A673 (cell line): Measurements from ENCODE around the gene PIK3R1. TPM values are rescaled to one million over a fixed set of nuclear protein-coding genes. Genes with fewer than 3 reads are reported as not detected.

Experiments
- BruUV-seq: library from RNA; stranded (reverse); fragments of 400-500 nt; replicated peaks from 2 replicates; lab custom pipeline; 2021; lab: Mats Ljungman, UMichigan
- CTCF ChIA-PET: fragments of 300-600 bp; sonication (Branson Sonifier 250); formaldehyde crosslinking; loops from one replicate; lab custom pipeline; 2022; ENCODE audit warnings: antibody characterized with exemption; lab: Charles Lee
- POLR2A ChIA-PET: fragments of 300-600 bp; sonication (Branson Sonifier 250); formaldehyde crosslinking; loops from one replicate; lab custom pipeline; 2022; ENCODE audit warnings: antibody characterized with exemption; ENCODE audit not compliant: low non-redundant PET; lab: Charles Lee
- DNase-seq: peaks from one replicate; pipeline ENCODE4 v3.0.0-alpha.2; 2015; ENCODE audit warnings: low spot score
- H3K27ac ChIP-seq: fragments of 200-600 bp; sonication (generic); 2 replicates; pipeline ENCODE4 v1.5.1; 2016; ENCODE audit warnings: mixed run types, low read depth, mild to moderate bottlenecking, mixed read lengths, antibody characterized with exemption, low read length; ENCODE audit not compliant: poor library complexity, severe bottlenecking
- H3K27me3 ChIP-seq: fragments of 200-600 bp; sonication (generic); replicated peaks from 2 replicates; pipeline ENCODE4 v1.6.1; 2017; ENCODE audit warnings: mixed run types, low read depth, mild to moderate bottlenecking, mixed read lengths, antibody characterized with exemption, low read length; ENCODE audit not compliant: insufficient read depth, poor library complexity
- H3K36me3 ChIP-seq: fragments of 200-600 bp; sonication (generic); 2 replicates; pipeline ENCODE4 v1.6.1; 2016; ENCODE audit warnings: mixed run types, mild to moderate bottlenecking, mixed read lengths, antibody characterized with exemption, low read length; ENCODE audit not compliant: insufficient read depth, poor library complexity, severe bottlenecking
- H3K4me1 ChIP-seq: fragments of 200-600 bp; sonication (generic); 2 replicates; pipeline ENCODE4 v1.6.1; 2017; ENCODE audit warnings: mixed run types, mild to moderate bottlenecking, mixed read lengths, antibody characterized with exemption, low read length; ENCODE audit not compliant: insufficient read depth, poor library complexity, severe bottlenecking
- H3K4me3 ChIP-seq: fragments of 200-600 bp; sonication (generic); 2 replicates; pipeline ENCODE4 v1.5.1; 2016; ENCODE audit warnings: low read depth, mixed run types, mild to moderate bottlenecking, mixed read lengths, low read length; ENCODE audit not compliant: poor library complexity, severe bottlenecking
- H3K9me3 ChIP-seq: fragments of 200-600 bp; sonication (generic); 2 replicates; pipeline ENCODE4 v1.6.1; 2016; ENCODE audit warnings: mixed run types, low read depth, mild to moderate bottlenecking, mixed read lengths, antibody characterized with exemption, low read length; ENCODE audit not compliant: poor library complexity, severe bottlenecking
- CTCF ChIP-seq: fragments of 300-800, 200-600 bp; sonication (generic); conservative IDR thresholded peaks from 2 replicates; pipeline ENCODE4 v1.5.1; 2017; ENCODE audit warnings: low read depth, mild to moderate bottlenecking, antibody characterized with exemption, low read length, moderate library complexity, mixed read lengths
- EZH2 ChIP-seq: fragments of 200-600 bp; sonication (generic); IDR thresholded peaks from 2 replicates; pipeline ENCODE4 v1.6.1; 2017; ENCODE audit warnings: borderline replicate concordance, low read depth, mild to moderate bottlenecking, mixed read lengths, antibody characterized with exemption, low read length; ENCODE audit not compliant: poor library complexity, severe bottlenecking
- intact Hi-C: fragments of 100-400 bp; cut with micrococcal nuclease; formaldehyde crosslinking; loops from one replicate; pipeline ENCODE4 v1.10.0; 2022; ENCODE audit not compliant: unreplicated experiment
- total RNA-seq: library from RNA; stranded (reverse); gene quantifications from 2 replicates; pipeline ENCODE4 v1.2.3, GENCODE V29; 2021

The PIK3R1 gene
- total RNA-seq, 1 experiment from 2014 or later: 57.9 TPM

DNA sequence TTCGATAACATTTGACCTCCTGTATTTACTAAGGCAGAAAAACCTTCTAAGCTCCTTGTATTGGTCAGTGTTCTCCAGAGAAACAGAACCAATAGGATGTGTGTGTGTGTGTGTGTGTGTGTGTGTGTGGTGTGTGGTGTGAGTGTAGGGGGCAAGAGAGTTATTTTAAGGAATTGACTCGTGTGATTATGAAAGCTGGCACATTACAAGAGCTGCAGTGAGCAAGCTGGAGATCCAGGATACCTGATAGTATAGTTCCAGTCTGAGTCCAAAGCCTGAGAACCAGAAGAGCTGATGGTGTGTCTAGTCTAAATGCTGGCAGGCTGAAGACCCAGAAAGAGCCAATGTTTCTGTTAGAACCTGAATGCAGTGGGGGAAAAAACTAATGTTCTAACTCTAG lies 21.2 kb upstream of the PIK3R1 start:
- DNase-seq: no peak
- intact Hi-C loops: no loop called here
- TF ChIP-seq CTCF: no peak
- no peak for TF ChIP-seq EZH2
- Histone ChIP-seq H3K9me3 (no peaks in the 10 kb centered on the region), H3K27me3 (no peaks in the 10 kb centered on the region), H3K4me3 (no peak overlapping the region), H3K27ac (no peak overlapping the region), H3K4me1 (no peaks in the 10 kb centered on the region), H3K36me3 (no peaks in the 10 kb centered on the region)
- POLR2A ChIA-PET: interaction anchor here (0.7 kb wide), 1 partner anchor 757 kb away, joined by 9 read pairs; no protein-coding TSS in a partner anchor
- no TSS peak for BruUV-seq
- CTCF ChIA-PET: no interaction called here

DNA sequence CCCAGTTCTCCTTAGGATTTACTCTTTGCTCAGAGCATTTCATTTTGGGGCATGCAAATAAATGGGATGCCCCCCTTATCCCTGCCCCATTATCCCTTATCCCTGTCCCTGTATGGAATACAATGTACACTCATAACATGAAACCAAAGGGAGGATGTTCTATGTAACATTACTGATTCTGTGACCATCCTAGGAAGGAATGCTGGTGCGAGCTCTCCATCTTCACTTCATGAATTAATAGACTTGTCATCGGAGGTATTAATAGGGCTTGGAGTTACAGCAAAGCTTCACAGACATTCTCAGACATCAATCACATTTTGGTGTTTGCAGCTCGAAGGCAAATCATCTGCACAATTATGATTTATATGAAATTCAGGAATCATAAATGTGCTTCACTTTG lies 20.4 kb upstream of the PIK3R1 start:
- Histone ChIP-seq H3K27ac (no peak overlapping the region), H3K9me3 (no peaks in the 10 kb centered on the region), H3K4me3 (no peak overlapping the region), H3K27me3 (no peaks in the 10 kb centered on the region), H3K4me1 (no peaks in the 10 kb centered on the region), H3K36me3 (no peaks in the 10 kb centered on the region)
- no peak for DNase-seq
- TF ChIP-seq EZH2 (no peak), CTCF (no peak)
- intact Hi-C loops: no loop called here
- POLR2A ChIA-PET: no interaction called here
- BruUV-seq: no TSS peak
- CTCF ChIA-PET: no interaction called here

- intact Hi-C loops: no loop called here
- no peak for DNase-seq
- POLR2A ChIA-PET: no interaction called here
- no peaks in the 10 kb centered on the region for H3K9me3 ChIP-seq
- H3K4me3 ChIP-seq: no peak overlapping the region
- no TSS peak for BruUV-seq
- H3K4me1 ChIP-seq: no peaks in the 10 kb centered on the region
- no peaks in the 10 kb centered on the region for H3K27me3 ChIP-seq
- H3K36me3 ChIP-seq: no peaks in the 10 kb centered on the region
- CTCF ChIA-PET: no interaction called here
- H3K27ac ChIP-seq: no peak overlapping the region
- no peak for TF ChIP-seq EZH2
- TF ChIP-seq CTCF: no peak
These were observed 18.7 kb upstream of the PIK3R1 start for GRCh38 chr5:68196876-68197275.
